ENCODE data around the gene SBF2.

DNA sequence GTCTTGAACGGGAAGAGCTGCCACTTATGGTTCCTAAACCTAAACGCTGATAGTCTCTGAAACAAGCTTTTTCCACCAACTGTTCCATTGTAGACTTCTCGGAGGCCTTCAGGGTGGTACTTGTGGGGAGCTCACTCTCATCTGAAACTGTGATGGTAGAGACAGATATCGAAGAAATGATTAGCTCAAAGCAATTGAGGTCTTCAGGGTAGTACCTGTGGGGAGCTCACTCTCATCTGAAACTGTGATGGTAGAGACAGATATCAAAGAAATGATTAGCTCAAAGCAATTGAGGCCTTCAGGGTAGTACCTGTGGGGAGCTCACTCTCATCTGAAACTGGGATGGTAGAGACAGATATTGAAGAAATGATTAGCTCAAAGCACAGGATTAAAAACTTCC lies 454.5 kb downstream of the SBF2 start:
- TF ChIP-seq, protein P1, sequence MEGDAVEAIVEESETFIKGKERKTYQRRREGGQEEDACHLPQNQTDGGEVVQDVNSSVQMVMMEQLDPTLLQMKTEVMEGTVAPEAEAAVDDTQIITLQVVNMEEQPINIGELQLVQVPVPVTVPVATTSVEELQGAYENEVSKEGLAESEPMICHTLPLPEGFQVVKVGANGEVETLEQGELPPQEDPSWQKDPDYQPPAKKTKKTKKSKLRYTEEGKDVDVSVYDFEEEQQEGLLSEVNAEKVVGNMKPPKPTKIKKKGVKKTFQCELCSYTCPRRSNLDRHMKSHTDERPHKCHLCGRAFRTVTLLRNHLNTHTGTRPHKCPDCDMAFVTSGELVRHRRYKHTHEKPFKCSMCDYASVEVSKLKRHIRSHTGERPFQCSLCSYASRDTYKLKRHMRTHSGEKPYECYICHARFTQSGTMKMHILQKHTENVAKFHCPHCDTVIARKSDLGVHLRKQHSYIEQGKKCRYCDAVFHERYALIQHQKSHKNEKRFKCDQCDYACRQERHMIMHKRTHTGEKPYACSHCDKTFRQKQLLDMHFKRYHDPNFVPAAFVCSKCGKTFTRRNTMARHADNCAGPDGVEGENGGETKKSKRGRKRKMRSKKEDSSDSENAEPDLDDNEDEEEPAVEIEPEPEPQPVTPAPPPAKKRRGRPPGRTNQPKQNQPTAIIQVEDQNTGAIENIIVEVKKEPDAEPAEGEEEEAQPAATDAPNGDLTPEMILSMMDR (IDR thresholded peaks at IDR 0.05; ENCODE audit: extremely low read depth in 1 of 2, insufficient read depth in 1 of 2, low read depth in 1 of 2, low read length in 2 of 2) = no peak
- TF ChIP-seq POLR2AphosphoS5 (IDR thresholded peaks at IDR 0.05; ENCODE audit: insufficient read depth, low read depth, low read length) (no peak), POLR2A (IDR thresholded peaks at IDR 0.05; ENCODE audit: low read depth, low read length) (no peak), EZH2 (IDR thresholded peaks at IDR 0.05; ENCODE audit: borderline replicate concordance, low read depth, low read length, severe bottlenecking) (no peak), MYC (IDR thresholded peaks at IDR 0.05; ENCODE audit: low read depth, low read length) (no peak), JUN (IDR thresholded peaks at IDR 0.05; ENCODE audit: borderline replicate concordance, insufficient read depth, insufficient read length, low read depth) (no peak)
- TF ChIP-seq, protein P2, sequence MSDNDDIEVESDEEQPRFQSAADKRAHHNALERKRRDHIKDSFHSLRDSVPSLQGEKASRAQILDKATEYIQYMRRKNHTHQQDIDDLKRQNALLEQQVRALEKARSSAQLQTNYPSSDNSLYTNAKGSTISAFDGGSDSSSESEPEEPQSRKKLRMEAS (IDR thresholded peaks at IDR 0.05; ENCODE audit: insufficient read depth, insufficient read length) = no peak
